GM23338 (cell line): ENCODE measurements around the gene ZNF844.

Experiments
- CTCF ChIP-seq, 2 experiments: fragments of 200-600 bp in 1 of 2; sonication (generic) in 1 of 2; conservative IDR thresholded peaks; 2 replicates each; pipeline versions ENCODE4 v1.5.1 to v1.6.1; 2016 to 2017; ENCODE audit warnings: antibody characterized with exemption in 2 of 2, low read depth in 2 of 2, mild to moderate bottlenecking in 2 of 2, moderate library complexity in 1 of 2
- ETS1 ChIP-seq: IDR thresholded peaks from 2 replicates; pipeline ENCODE4 v1.6.1; 2016; ENCODE audit warnings: antibody characterized with exemption
- EZH2 ChIP-seq: fragments of 200-600 bp; sonication (generic); IDR thresholded peaks from one replicate; pipeline ENCODE4 v1.8.0; 2017; ENCODE audit warnings: antibody characterized with exemption, mild to moderate bottlenecking, low read depth; ENCODE audit not compliant: unreplicated experiment
- EZH2phosphoT487 ChIP-seq: fragments of 200-600 bp; sonication (generic); IDR thresholded peaks from one replicate; pipeline ENCODE4 v1.8.1; 2018; ENCODE audit warnings: antibody characterized with exemption; ENCODE audit not compliant: unreplicated experiment
- JUNB ChIP-seq: IDR thresholded peaks from one replicate; pipeline ENCODE4 v1.6.1; 2016; ENCODE audit warnings: antibody characterized with exemption; ENCODE audit not compliant: unreplicated experiment
- POLR2AphosphoS5 ChIP-seq: IDR thresholded peaks from 2 replicates; pipeline ENCODE4 v1.6.1; 2016; ENCODE audit warnings: antibody characterized with exemption, low read depth
- REST ChIP-seq: IDR thresholded peaks from one replicate; pipeline ENCODE4 v1.6.1; 2018; ENCODE audit warnings: antibody characterized with exemption; ENCODE audit not compliant: unreplicated experiment
- ZNF114 ChIP-seq: fragments of 250-450 bp; sonication (Bioruptor Pico); IDR thresholded peaks from 2 replicates; pipeline ENCODE4 v1.5.0; 2020; ENCODE audit warnings: mild to moderate bottlenecking, moderate library complexity
- ZNF331 ChIP-seq: fragments of 250-450 bp; sonication (Bioruptor Pico); IDR thresholded peaks from 2 replicates; pipeline ENCODE4 v1.5.0; 2020; ENCODE audit warnings: low read depth, mild to moderate bottlenecking, moderate library complexity

- no peak for TF ChIP-seq REST
- TF ChIP-seq EZH2: no peak
- no peak for TF ChIP-seq CTCF (conservative IDR thresholded peaks at IDR 0.05; ENCODE audit: low read depth in 2 of 2)
- TF ChIP-seq EZH2phosphoT487: no peak
- TF ChIP-seq POLR2AphosphoS5: no peak
- no peak for TF ChIP-seq ZNF331 (CRISPR knock-in tag)
- TF ChIP-seq JUNB: no peak
- no peak for TF ChIP-seq ZNF114 (CRISPR knock-in tag)
- TF ChIP-seq ETS1: no peak
These were observed 20.7 kb downstream of the ZNF844 start for GRCh38 chr19:12085074-12085818.
